OCI-M2 (cell line): ENCODE measurements around the gene GSG1L2.

Source experiments
- DNase-seq: peaks from one replicate; lab custom pipeline; 2025; ENCODE audit not compliant: unreplicated experiment; lab: John Stamatoyannopoulos, UW

GSG1L2 gene

GRCh38 chr17:9821921-9822320 lies at the start of gene GSG1L2:
GSG1L2 (minus strand) TSS chr17:9822079; CDS start chr17:9822071, 8 bp downstream.
- no peak for DNase-seq

- DNase-seq: no peak
These were observed 46.7 kb upstream of the GSG1L2 start for GRCh38 chr17:9868552-9868951.

- DNase-seq: no peak
These were observed 43.7 kb upstream of the GSG1L2 start for GRCh38 chr17:9865586-9865985.

GRCh38 chr17:9862949-9863348 lies 41.1 kb upstream of the GSG1L2 start:
- DNase-seq: no peak

GRCh38 chr17:9862220-9862619 lies 40.3 kb upstream of the GSG1L2 start:
- no peak for DNase-seq

GRCh38 chr17:9860851-9861250 lies 39.0 kb upstream of the GSG1L2 start:
- DNase-seq: no peak

GRCh38 chr17:9859781-9860180 lies 37.9 kb upstream of the GSG1L2 start:
- no peak for DNase-seq

GRCh38 chr17:9855036-9855435 lies 33.2 kb upstream of the GSG1L2 start:
- no peak for DNase-seq

GRCh38 chr17:9854255-9854654 lies 32.4 kb upstream of the GSG1L2 start:
- no peak for DNase-seq

GRCh38 chr17:9850151-9850550 lies 28.3 kb upstream of the GSG1L2 start:
- no peak for DNase-seq

- DNase-seq: no peak
These were observed 23.4 kb upstream of the GSG1L2 start for GRCh38 chr17:9845306-9845705.

- no peak for DNase-seq
These were observed 22.3 kb upstream of the GSG1L2 start for GRCh38 chr17:9844153-9844552.

GRCh38 chr17:9843152-9844010 lies 21.5 kb upstream of the GSG1L2 start:
- no peak for DNase-seq

- DNase-seq: no peak
These were observed 20.3 kb upstream of the GSG1L2 start for GRCh38 chr17:9842057-9842758.

GRCh38 chr17:9839433-9839832 lies 17.6 kb upstream of the GSG1L2 start:
- DNase-seq: no peak

GRCh38 chr17:9837551-9838471 lies 15.9 kb upstream of the GSG1L2 start:
- no peak for DNase-seq

- no peak for DNase-seq
These were observed 12.0 kb upstream of the GSG1L2 start for GRCh38 chr17:9833922-9834321.

GRCh38 chr17:9830711-9831110 lies 8.8 kb upstream of the GSG1L2 start:
- no peak for DNase-seq

GRCh38 chr17:9829343-9829742 lies 7.5 kb upstream of the GSG1L2 start:
- DNase-seq: no peak

- DNase-seq: no peak
These were observed 6.7 kb upstream of the GSG1L2 start for GRCh38 chr17:9828296-9829295.
